C4-2B (cell line): ENCODE results near the gene TRIM51.

Experiments used
- ZFX ChIP-seq: fragments of 450-650 bp; IDR thresholded peaks from 2 replicates; pipeline ENCODE4 v1.6.1; 2017
- TF ChIP-seq, protein P1 (sequence below): fragments of 450-650 bp; conservative IDR thresholded peaks from 2 replicates; pipeline ENCODE4 v1.5.1; 2017; ENCODE audit warnings: mild to moderate bottlenecking

DNA sequence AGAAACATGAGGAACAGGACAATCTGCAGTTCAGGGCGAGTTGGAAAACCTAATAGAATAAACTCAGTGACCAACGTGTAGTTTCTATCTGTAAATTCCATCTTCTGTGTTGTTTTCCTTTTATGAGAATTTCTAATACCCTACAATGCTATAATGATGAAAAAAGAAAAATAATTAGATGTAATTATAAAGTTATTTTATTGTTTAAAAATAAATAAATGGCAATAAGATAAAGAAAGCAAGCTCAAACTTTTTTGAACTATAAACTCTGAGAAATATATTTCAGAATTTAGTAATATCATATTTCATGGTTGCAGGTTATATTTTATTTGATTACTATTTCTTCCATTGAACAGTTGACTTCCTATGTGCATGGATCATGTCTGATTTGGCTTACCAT is 53.2 kb downstream of the TRIM51 start, which contains the start of gene OR5I1:
- TF ChIP-seq, protein P1, sequence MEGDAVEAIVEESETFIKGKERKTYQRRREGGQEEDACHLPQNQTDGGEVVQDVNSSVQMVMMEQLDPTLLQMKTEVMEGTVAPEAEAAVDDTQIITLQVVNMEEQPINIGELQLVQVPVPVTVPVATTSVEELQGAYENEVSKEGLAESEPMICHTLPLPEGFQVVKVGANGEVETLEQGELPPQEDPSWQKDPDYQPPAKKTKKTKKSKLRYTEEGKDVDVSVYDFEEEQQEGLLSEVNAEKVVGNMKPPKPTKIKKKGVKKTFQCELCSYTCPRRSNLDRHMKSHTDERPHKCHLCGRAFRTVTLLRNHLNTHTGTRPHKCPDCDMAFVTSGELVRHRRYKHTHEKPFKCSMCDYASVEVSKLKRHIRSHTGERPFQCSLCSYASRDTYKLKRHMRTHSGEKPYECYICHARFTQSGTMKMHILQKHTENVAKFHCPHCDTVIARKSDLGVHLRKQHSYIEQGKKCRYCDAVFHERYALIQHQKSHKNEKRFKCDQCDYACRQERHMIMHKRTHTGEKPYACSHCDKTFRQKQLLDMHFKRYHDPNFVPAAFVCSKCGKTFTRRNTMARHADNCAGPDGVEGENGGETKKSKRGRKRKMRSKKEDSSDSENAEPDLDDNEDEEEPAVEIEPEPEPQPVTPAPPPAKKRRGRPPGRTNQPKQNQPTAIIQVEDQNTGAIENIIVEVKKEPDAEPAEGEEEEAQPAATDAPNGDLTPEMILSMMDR, result no peak
- no peak for TF ChIP-seq ZFX
